Right atrium auricular region (tissue), 2 donors: ENCODE measurements around the gene SLC5A10. TPM values are rescaled to one million over a fixed set of nuclear protein-coding genes. Genes with fewer than 3 reads are reported as not detected.

ENCODE experiments used
- DNase-seq: peaks from one replicate; pipeline ENCODE4 v3.0.0-alpha.2; 2019; ENCODE audit warnings: low spot score
- H3K27ac ChIP-seq, 2 donors: fragments of 200-600 bp; sonication (generic); 1 replicate in 1 of 2; 2 replicates in 1 of 2; pipeline ENCODE4 v1.5.1; 2016 to 2019
- H3K27me3 ChIP-seq, 2 donors: fragments of 200-600 bp; sonication (generic); one replicate each; pipeline versions ENCODE4 v1.5.1 to v1.6.0; 2017 to 2019
- H3K36me3 ChIP-seq: fragments of 200-600 bp; sonication (generic); one replicate; pipeline ENCODE4 v1.5.1; 2016
- H3K4me1 ChIP-seq, 2 donors: fragments of 200-600 bp; sonication (generic); one replicate each; pipeline versions ENCODE4 v1.5.1 to v1.6.0; 2017 to 2019
- H3K4me3 ChIP-seq, 2 donors: fragments of 200-600 bp; sonication (generic); 1 replicate in 1 of 2; 2 replicates in 1 of 2; pipeline ENCODE4 v1.5.1; 2017 to 2019; ENCODE audit warnings: mild to moderate bottlenecking in 1 of 2, moderate library complexity in 1 of 2
- H3K9me3 ChIP-seq, 2 donors: fragments of 200-600 bp; sonication (generic); one replicate each; pipeline ENCODE4 v1.5.1; 2019
- CTCF ChIP-seq, 2 donors: fragments of 200-600 bp; sonication (generic); IDR thresholded peaks; one replicate each; pipeline ENCODE4 v1.5.1; 2019; ENCODE audit warnings: antibody characterized with exemption in 2 of 2
- total RNA-seq, 2 donors: library from RNA; depleted of rRNA; stranded (reverse); fragments of >200 nt; gene quantifications; one replicate each; pipeline ENCODE4 v1.1.0, GENCODE V29; 2016

The SLC5A10 gene
- total RNA-seq, 2 donors from 2014 or later: 0.16 TPM; not detected in 1

- no peak for DNase-seq
- H3K27me3 ChIP-seq: no peaks in the 10 kb centered on the region
- no peak overlapping the region for H3K27ac ChIP-seq
- no peak for TF ChIP-seq CTCF (IDR thresholded peaks at IDR 0.05)
- no peaks in the 10 kb centered on the region for H3K36me3 ChIP-seq
- H3K4me3 ChIP-seq: no peak overlapping the region
- no peaks in the 10 kb centered on the region for H3K4me1 ChIP-seq
- H3K9me3 ChIP-seq: no peaks in the 10 kb centered on the region
Observed at GRCh38 chr17:19014628-19015215, 62.8 kb downstream of the SLC5A10 start.

GRCh38 chr17:19015428-19015827, 63.5 kb downstream of the SLC5A10 start:
- Histone ChIP-seq H3K36me3 (no peaks in the 10 kb centered on the region), H3K4me3 (no peak overlapping the region), H3K9me3 (no peaks in the 10 kb centered on the region), H3K27ac (no peak overlapping the region), H3K4me1 (no peaks in the 10 kb centered on the region), H3K27me3 (no peaks in the 10 kb centered on the region)
- TF ChIP-seq CTCF (IDR thresholded peaks at IDR 0.05): no peak
- DNase-seq: no peak

DNA sequence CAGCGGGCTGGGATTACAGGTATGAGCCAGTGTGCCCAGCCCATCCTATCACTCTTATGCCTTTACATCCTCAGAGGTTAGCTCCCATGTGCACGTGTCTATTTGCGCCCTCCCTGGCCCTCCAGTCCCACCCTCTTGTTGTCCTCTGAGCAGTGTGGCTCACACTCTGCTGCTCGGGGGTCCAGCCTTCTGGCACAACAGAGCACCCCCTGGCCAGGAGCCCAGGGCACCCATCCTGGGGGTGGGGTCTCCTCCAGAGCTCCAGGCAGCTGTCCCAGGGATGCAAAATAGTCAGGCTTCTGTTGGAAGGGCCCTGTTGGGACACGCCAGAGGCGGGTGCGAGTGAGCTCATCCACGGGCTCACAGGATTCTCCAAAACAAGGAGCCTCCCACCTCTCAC, 64.3 kb downstream of the SLC5A10 start:
- Histone ChIP-seq H3K4me3 (no peak overlapping the region), H3K9me3 (no peaks in the 10 kb centered on the region), H3K36me3 (no peaks in the 10 kb centered on the region), H3K4me1 (no peaks in the 10 kb centered on the region), H3K27ac (no peak overlapping the region), H3K27me3 (no peaks in the 10 kb centered on the region)
- DNase-seq: no peak
- TF ChIP-seq CTCF (IDR thresholded peaks at IDR 0.05): no peak

GRCh38 chr17:19016881-19017280, 64.9 kb downstream of the SLC5A10 start:
- no peak overlapping the region for H3K27ac ChIP-seq
- no peaks in the 10 kb centered on the region for H3K9me3 ChIP-seq
- no peaks in the 10 kb centered on the region for H3K27me3 ChIP-seq
- no peaks in the 10 kb centered on the region for H3K36me3 ChIP-seq
- no peak overlapping the region for H3K4me3 ChIP-seq
- no peaks in the 10 kb centered on the region for H3K4me1 ChIP-seq
- no peak for DNase-seq
- TF ChIP-seq CTCF (IDR thresholded peaks at IDR 0.05): no peak

DNA sequence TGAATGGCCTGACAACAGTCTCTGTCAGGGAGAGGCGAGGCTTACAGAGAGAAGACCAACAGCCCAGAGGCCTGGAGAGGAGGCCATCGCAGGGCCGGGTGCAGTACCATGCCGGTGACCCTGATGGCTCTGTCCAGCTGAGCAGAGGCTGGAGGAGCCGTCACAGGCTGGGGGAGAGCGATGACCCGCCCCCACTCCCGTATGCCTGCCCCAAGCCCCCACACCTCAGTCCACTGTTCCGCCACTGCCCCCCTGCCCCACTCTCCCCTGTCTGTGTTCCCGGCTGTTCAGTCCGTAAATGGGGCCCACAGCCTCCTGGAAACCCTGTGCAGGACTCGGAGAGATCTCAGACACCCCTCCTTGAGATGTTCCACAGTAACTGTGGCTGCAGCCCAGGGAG, 65.4 kb downstream of the SLC5A10 start:
- no peak overlapping the region for H3K27ac ChIP-seq
- H3K4me1 ChIP-seq: no peaks in the 10 kb centered on the region
- no peak for DNase-seq
- TF ChIP-seq CTCF (IDR thresholded peaks at IDR 0.05): no peak
- H3K4me3 ChIP-seq: no peak overlapping the region
- no peaks in the 10 kb centered on the region for H3K9me3 ChIP-seq
- H3K27me3 ChIP-seq: no peaks in the 10 kb centered on the region
- no peaks in the 10 kb centered on the region for H3K36me3 ChIP-seq
